Osteoblast (primary cell): Measurements from ENCODE around the gene ACOX3. TPM values are rescaled to one million over a fixed set of nuclear protein-coding genes. Genes with fewer than 3 reads are reported as not detected.

ENCODE experiments used
- DNase-seq: peaks from one replicate; pipeline ENCODE4 v3.0.0; 2011; ENCODE audit warnings: low spot score, mixed read lengths; ENCODE audit not compliant: insufficient read length; ENCODE audit errors: missing footprints
- H2AFZ ChIP-seq: 2 replicates; pipeline ENCODE4 v1.6.0; 2011; ENCODE audit warnings: mild to moderate bottlenecking, low read length
- H3K27ac ChIP-seq: 2 replicates; pipeline ENCODE4 v1.5.1; 2011; ENCODE audit warnings: mild to moderate bottlenecking, low read depth, low read length, moderate library complexity
- H3K27me3 ChIP-seq: 2 replicates; pipeline ENCODE4 v1.6.0; 2012; ENCODE audit warnings: mild to moderate bottlenecking, control low read depth, inconsistent platforms, low read length, moderate library complexity; ENCODE audit not compliant: insufficient read depth
- H3K36me3 ChIP-seq: 2 replicates; pipeline ENCODE4 v1.5.1; 2011; ENCODE audit warnings: mild to moderate bottlenecking, low read length, control low read depth, moderate library complexity; ENCODE audit not compliant: insufficient read depth
- H3K4me1 ChIP-seq: 2 replicates; pipeline ENCODE4 v1.5.1; 2011; ENCODE audit warnings: mild to moderate bottlenecking, low read length, control low read depth, moderate library complexity; ENCODE audit not compliant: insufficient read depth
- H3K4me2 ChIP-seq: 2 replicates; pipeline ENCODE4 v1.6.0; 2011; ENCODE audit warnings: mild to moderate bottlenecking, low read length; ENCODE audit not compliant: insufficient read depth
- H3K4me3 ChIP-seq: fragments of 200-600 bp; sonication (generic); 3 replicates; pipeline ENCODE4 v1.5.1; 2012; ENCODE audit warnings: mild to moderate bottlenecking, low read length, inconsistent platforms; ENCODE audit not compliant: insufficient read depth
- H3K79me2 ChIP-seq: 2 replicates; pipeline ENCODE4 v1.6.0; 2012; ENCODE audit warnings: mild to moderate bottlenecking, low read length, control low read depth, inconsistent platforms; ENCODE audit not compliant: insufficient read depth
- H3K9me3 ChIP-seq: 2 replicates; pipeline ENCODE4 v1.5.1; 2011; ENCODE audit warnings: low read depth, low read length, control low read depth
- H4K20me1 ChIP-seq: 2 replicates; pipeline ENCODE4 v1.6.0; 2012; ENCODE audit warnings: mild to moderate bottlenecking, low read length, control low read depth; ENCODE audit not compliant: insufficient read depth
- CTCF ChIP-seq: IDR thresholded peaks from 2 replicates; pipeline ENCODE4 v1.5.1; 2011; ENCODE audit warnings: mild to moderate bottlenecking, low read depth, low read length, moderate library complexity; ENCODE audit errors: extremely low read depth
- total RNA-seq: library from RNA; depleted of rRNA; stranded (reverse); fragments of >200 nt; gene quantifications from 2 replicates; pipeline ENCODE4 v1.2.3, GENCODE V29; 2012

ACOX3 gene
- total RNA-seq, 1 donor, result 24.2 TPM

GRCh38 chr4:8417071-8417614 lies 23.4 kb downstream of the ACOX3 start:
- Histone ChIP-seq H3K4me1 (peaks cover 4% of the 10 kb centered on the region), H3K4me3 (no peak overlapping the region), H3K27me3 (no peaks in the 10 kb centered on the region), H3K27ac (no peak overlapping the region), H3K9me3 (no peaks in the 10 kb centered on the region), H3K79me2 (peaks cover 30% of the 10 kb centered on the region), H2AFZ (no peak overlapping the region), H3K4me2 (no peak overlapping the region), H3K36me3 (peaks cover 19% of the 10 kb centered on the region), H4K20me1 (peaks cover 44% of the 10 kb centered on the region)
- TF ChIP-seq CTCF, result no peak
- no peak for DNase-seq

- Histone ChIP-seq H2AFZ (no peak overlapping the region), H3K4me3 (no peak overlapping the region), H3K4me2 (no peak overlapping the region), H3K27me3 (no peaks in the 10 kb centered on the region), H3K79me2 (peaks cover 27% of the 10 kb centered on the region), H3K36me3 (peaks cover 19% of the 10 kb centered on the region), H3K4me1 (peaks cover 1% of the 10 kb centered on the region), H4K20me1 (peaks cover 40% of the 10 kb centered on the region), H3K27ac (no peak overlapping the region), H3K9me3 (no peaks in the 10 kb centered on the region)
- no peak for DNase-seq
- no peak for TF ChIP-seq CTCF
These were observed 26.1 kb downstream of the ACOX3 start for GRCh38 chr4:8414377-8414776.

- no peak overlapping the region for H3K4me3 ChIP-seq
- no peak overlapping the region for H2AFZ ChIP-seq
- no peaks in the 10 kb centered on the region for H3K4me1 ChIP-seq
- H3K27me3 ChIP-seq, result no peaks in the 10 kb centered on the region
- peaks cover 27% of the 10 kb centered on the region for H4K20me1 ChIP-seq
- no peak overlapping the region for H3K27ac ChIP-seq
- no peak overlapping the region for H3K4me2 ChIP-seq
- H3K36me3 ChIP-seq, result peaks cover 26% of the 10 kb centered on the region
- peaks cover 15% of the 10 kb centered on the region for H3K79me2 ChIP-seq
- no peaks in the 10 kb centered on the region for H3K9me3 ChIP-seq
- no peak for DNase-seq
- TF ChIP-seq CTCF, result no peak
These were observed 28.2 kb downstream of the ACOX3 start for GRCh38 chr4:8412288-8412687.

GRCh38 chr4:8411351-8412180 lies 29.0 kb downstream of the ACOX3 start:
- Histone ChIP-seq H3K4me2 (no peak overlapping the region), H3K79me2 (peaks cover 8% of the 10 kb centered on the region), H3K27ac (no peak overlapping the region), H3K36me3 (peaks cover 26% of the 10 kb centered on the region), H3K4me3 (no peak overlapping the region), H3K4me1 (no peaks in the 10 kb centered on the region), H2AFZ (no peak overlapping the region), H3K27me3 (no peaks in the 10 kb centered on the region), H4K20me1 (peaks cover 20% of the 10 kb centered on the region), H3K9me3 (no peaks in the 10 kb centered on the region)
- TF ChIP-seq CTCF, result no peak
- no peak for DNase-seq
